GM04504 (cell line): Measurements from ENCODE around the gene SETBP1.
"Not testable (repeated sequence)": the region's sequence is repeated elsewhere in the genome, so short reads cannot be mapped to it uniquely, and the experiment has no call there.

Experiments
- DNase-seq: peaks from one replicate; pipeline ENCODE4 v3.0.0-alpha.2; 2012; ENCODE audit warnings: low read depth

Gene SETBP1

GRCh38 chr18:44791520-44791919 lies 110.8 kb downstream of the SETBP1 start:
- DNase-seq: no peak

- no peak for DNase-seq
These were observed 111.9 kb downstream of the SETBP1 start for GRCh38 chr18:44792456-44793061.

- no peak for DNase-seq
These were observed 112.5 kb downstream of the SETBP1 start for GRCh38 chr18:44793194-44793593.

DNA sequence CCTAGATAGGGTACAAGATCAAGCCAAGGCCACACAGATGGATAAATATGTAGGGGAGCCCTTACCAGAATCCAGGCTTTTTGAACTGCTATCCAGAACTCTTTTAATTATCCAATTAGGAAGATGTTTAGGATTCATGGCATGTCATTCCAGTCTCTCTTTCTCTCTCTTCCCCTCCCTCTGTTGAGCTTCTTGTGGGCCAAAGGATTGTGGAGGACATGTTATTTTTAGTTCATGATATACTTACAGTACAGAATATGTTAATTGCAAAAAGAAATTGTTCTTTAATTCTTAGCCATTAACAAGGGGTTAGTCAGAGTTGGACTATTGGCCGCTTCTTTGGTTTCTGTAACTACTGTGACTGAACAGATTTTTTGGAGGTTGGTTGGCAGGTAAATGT lies 113.0 kb downstream of the SETBP1 start:
- no peak for DNase-seq

DNA sequence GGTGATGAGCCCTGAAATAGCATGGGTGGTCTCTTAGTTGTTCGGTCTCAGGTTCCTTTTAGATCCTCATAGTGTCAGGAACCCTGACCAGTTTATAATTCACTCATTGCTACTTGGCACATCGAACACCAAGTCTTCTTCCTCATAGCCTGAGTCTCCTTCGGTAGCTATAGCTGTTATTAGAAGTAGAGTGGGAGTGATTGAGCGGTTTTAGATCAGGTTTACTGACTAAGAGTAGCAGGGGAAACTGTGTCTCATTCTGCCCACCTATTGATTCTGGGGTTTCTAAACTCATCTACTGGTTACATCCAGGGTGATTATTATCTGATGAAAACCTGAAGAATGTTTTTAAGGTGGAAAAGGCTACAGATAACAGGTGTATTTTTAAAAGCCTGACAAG lies 114.6 kb downstream of the SETBP1 start:
- DNase-seq: no peak

DNA sequence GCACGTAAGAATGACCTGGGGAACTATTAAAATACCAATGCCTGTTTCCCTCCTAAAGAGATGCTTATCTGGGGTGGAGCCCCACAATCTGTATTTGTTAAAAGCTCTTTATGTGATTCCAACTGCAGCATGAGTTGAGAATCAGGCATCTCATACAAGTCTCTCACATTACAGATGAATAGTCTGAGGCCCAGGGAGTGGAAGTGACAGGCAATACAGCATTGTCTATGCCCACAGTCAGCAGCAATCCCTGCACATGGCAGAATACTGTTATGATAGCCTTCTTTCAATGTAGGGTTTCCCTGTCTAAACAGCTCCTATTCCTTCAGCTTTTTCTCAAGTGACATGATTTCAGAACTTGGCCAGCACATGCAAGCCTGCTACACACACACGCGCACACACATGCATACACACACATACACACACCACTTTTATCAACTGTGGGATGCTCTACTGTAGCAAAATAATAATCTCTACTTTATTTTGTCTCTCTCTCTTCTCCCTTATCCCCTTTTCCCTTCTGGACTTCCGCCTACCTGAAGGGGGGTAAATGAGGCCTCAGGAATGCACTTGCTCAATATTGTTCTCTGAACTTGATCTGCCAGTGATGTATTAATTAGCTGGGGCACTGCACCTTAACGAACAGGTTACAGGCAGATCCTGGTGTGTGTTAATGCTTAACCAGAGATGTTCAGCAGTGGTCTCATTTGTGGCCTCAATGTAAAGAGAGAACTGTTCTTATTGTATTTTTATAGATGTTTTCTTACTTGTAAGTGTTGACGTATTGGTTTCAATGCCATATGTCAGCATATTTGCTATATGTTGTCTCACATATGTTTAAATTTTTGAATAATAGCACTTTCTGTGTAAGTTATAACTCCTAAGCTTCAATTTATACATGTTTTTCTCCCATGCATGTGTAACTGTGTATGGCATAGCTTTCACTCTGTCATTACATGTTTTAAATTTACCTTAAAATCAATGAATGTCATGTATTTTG lies 116.0 kb downstream of the SETBP1 start:
- no peak for DNase-seq

GRCh38 chr18:44798433-44799048 lies 117.9 kb downstream of the SETBP1 start:
- DNase-seq: no peak

- no peak for DNase-seq
These were observed 118.8 kb downstream of the SETBP1 start for GRCh38 chr18:44799382-44799906.

DNA sequence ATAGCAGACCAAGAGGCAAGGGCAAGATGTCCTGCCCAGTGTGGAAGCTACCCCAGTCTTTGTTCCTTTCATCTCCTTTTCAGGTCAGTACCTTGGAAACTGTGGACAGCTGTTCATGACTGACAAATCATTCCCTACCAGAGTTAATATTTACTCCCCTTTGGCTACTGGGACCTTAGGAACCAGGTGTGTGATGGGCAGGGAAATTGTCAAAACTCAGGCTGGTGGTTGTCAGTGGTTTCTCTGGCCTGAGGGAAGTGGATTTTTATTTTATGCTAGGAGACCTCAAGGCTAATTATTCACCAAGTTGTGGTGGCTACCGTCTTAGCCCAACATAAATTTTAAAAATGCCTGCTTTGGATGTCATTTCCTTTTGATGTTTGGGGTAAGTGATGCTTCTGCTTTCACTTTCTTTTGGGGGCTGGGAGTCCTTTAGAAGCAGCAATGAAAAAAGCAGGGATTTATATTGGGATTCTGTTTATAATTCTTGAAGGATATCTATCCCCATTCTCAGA lies 119.3 kb downstream of the SETBP1 start:
- no peak for DNase-seq

DNA sequence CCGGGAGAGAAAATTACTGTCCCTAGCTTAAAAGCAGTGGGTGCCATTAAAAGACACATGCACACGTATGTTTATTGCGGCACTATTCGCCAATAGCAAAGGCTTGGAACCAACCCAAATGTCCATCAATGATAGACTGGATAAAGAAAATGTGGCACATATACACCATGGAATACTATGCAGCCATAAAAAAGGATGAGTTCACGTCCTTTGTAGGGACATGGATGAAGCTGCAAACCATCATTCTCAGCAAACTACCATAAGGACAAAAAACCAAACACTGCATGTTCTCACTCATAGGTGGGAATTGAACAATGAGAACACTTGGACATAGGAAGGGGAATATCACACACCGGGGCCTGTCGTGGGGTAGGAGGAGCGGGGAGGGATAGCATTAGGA lies 120.1 kb downstream of the SETBP1 start:
- DNase-seq: not testable (repeated sequence)

DNA sequence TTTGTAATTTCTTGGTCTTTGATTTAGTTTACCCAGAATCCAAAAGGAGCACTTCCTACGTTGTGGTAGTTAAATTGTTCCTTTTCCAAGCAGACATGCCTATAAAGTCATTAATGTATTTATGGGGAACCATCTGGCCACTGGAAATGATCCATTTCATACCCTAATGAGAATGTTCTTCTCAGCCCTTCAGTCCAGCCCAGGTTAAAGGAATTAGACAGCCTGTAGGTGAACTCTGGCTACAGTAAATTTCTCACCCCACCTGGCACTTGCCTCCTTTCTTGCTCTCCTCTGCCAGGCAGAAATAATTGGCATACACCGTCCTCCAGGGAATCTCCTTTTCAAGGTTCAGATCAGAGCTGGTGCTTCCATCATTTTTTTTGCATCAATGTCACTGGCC lies 121.1 kb downstream of the SETBP1 start:
- no peak for DNase-seq

- DNase-seq: no peak
These were observed 121.8 kb downstream of the SETBP1 start for GRCh38 chr18:44802508-44802907.

DNA sequence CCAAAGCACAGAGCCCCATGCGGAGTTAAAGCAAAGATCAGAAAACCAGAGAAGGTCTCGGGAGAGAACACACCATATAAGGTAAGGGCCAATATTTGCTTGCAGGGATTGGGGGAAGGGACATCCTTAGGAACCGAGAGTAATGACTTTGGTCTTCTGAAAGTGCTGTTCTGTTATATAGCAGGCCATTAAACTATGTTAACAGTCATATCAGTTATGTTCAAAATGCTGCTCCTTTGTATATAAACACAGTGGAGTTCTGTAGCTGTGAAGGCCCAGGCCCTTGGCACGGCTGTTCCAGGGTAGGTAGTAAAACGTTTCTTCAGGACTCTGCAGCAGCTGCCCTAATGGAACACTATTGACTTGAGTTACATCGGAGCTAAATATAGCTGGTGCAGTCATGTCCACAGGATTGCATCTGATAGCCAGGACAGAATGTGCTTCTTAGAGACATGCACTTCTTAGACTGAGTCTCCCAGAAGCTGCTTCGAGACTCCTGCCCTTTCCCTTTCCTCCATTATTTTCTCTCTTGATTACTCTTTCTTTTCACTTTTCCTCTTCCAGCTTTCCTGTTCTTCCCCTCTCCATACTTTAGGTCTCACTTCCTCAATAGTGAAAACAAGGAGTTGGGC lies 122.4 kb downstream of the SETBP1 start:
- DNase-seq: no peak

- no peak for DNase-seq
These were observed 123.3 kb downstream of the SETBP1 start for GRCh38 chr18:44804033-44804432.

GRCh38 chr18:44805176-44805575 lies 124.5 kb downstream of the SETBP1 start:
- DNase-seq: no peak

DNA sequence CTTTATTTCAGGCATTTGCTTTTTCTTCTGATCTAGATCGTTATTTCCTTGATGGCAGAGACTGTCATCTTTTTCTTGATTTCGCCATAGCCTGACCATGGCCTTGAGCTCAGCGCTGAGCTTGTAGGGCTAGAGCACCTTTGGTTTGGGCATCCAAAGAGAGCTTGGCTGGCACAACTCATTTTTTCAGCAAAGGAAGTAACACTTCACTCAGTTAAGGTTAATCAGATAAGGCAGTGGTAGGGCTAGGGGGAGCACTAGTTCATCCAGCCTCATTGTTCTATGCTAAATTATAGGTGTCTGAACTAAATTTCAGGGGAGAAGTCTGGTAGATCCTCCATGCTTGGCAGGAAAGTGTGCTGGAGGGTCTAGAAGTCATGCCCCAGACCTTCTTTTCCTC lies 125.0 kb downstream of the SETBP1 start:
- no peak for DNase-seq

DNA sequence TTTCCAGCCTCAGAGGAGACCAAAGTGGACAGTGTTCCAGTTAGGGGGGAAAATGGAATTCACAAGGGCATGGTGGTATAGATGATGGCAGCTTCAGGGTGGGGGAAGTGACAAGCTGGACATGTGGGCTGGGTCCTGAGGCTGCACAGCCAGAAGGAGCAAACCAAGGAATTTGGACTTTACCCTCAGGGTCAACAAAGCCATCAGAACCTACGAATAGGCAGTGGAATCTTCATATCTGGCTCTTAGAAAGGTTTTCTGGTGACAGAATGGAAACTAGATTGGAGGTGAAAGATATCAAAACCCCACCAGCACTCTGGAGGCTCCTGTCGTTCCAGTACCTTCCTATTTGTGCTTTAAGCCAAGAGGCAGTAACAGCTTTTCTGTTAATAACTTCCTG lies 127.1 kb downstream of the SETBP1 start:
- no peak for DNase-seq

DNA sequence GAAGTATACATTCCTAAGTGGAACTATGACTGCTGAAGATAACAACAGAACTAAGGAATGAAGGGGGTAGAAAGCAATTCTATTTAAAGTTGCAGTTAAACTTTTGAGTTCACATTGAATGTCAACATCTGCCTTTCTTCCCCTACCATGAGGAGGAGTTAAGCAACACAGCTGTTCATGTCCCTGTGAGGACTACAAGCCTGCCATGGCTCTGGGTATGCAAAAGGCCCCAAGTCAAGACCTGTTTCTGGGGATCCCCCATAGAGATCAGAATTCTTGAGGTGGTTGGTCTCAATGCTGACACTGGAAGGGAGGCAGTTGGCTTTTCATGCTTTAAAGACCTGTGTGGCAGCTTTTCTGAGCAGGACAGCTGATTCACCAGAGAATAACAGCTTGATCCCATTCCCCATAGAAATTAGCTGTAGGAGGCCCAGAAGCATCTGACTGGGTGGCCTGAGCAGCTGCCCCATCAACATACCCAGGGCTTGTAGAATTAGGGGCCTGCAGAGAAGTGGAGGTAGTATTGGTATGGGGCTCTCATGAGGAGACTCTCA lies 131.0 kb downstream of the SETBP1 start:
- no peak for DNase-seq

DNA sequence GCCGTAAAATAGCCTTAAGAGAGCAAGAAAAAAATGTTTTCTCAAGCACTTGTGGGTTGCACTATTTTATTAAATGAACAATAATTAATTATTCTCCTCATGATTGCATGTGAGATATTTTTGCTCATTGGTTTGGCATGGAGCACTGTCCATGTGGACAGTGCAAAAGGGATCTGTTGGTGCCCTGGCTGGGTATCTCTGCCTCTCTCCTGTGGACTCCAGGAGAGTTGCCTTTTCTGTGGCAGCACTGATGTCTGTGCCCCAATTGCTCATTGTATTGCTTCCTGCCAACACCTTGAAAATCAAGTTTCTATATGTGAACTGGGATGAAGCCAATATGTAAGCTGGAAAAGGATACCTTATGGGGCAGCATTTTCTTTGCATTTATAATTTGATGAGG lies 131.7 kb downstream of the SETBP1 start:
- no peak for DNase-seq

DNA sequence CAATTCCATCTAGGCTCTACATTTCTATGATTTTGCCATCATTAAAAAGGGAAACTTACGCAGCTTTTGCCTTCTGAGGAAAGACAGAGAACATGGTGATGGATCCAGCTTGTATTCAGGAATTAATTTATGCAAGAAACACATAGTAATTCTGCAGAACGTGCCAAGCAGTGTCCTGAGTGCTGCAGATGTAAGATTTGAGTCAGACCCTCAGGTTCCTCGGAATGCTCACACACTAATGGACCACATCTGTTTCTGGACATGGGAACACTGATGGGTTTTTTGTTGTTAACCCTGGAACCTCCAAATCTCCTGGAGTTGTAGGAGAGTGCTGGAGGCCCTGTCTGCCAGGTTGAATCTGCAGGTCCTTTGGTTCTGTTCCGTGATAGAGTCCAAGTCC lies 132.9 kb downstream of the SETBP1 start:
- DNase-seq: no peak

- no peak for DNase-seq
These were observed 134.4 kb downstream of the SETBP1 start for GRCh38 chr18:44815108-44815507.

DNA sequence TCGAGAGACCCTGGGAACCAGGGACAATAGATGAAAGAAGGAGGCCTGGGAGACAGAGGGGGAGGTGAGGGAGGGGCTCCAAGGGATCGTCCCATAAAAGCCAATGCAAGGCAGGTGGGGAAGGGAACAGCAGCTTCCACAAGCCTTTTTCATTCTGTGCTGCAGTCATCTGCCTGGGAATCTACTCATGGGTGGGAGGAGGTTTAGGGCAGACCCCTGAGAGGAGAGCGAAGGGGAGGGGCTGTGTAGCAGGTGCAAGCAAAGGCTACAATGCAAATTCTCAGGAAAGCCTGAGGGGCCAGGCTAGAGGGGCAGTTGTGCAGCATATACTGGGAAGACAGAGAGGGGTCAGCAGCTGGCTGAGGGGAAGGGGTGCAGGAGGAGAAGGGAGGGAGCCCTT lies 135.4 kb downstream of the SETBP1 start:
- no peak for DNase-seq
